ENCODE measurements around the gene AMN1. TPM values are rescaled to one million over a fixed set of nuclear protein-coding genes. Genes with fewer than 3 reads are reported as not detected.

AMN1 gene
- total and polyA plus RNA-seq, 2 of the 13 experiments (the other 11 are each of a cell fraction or from before 2014, with no cell fraction given), result 7.5 to 26.5 TPM

GRCh38 chr12:31682136-31682962 lies 46.5 kb downstream of the AMN1 start (continued):
- TF ChIP-seq SMAD3 (CRISPR knock-in tag; IDR thresholded peaks at IDR 0.05) (0 out of 2 replicates have a peak, but pooled peaks have one; percentile 34), TOPORS (CRISPR knock-in tag; IDR thresholded peaks at IDR 0.05) (peak; percentile 98; the same call in 1 of the 2 replicates), RAD21 (CRISPR knock-in tag; IDR thresholded peaks at IDR 0.05) (peak; percentile 95), SMC3 (IDR thresholded peaks at IDR 0.05; ENCODE audit: low read length) (peak; percentile 99), CREM (IDR thresholded peaks at IDR 0.05) (0 out of 2 replicates have a peak, but pooled peaks have one; percentile 9), CREM (CRISPR knock-in tag; IDR thresholded peaks at IDR 0.05) (no peak), RXRB (CRISPR knock-in tag; IDR thresholded peaks at IDR 0.05; ENCODE audit: borderline replicate concordance) (0 out of 2 replicates have a peak, but pooled peaks have one; percentile 30), ZNF343 (CRISPR knock-in tag; IDR thresholded peaks at IDR 0.05) (no peak), RARA (CRISPR knock-in tag; IDR thresholded peaks at IDR 0.05) (no peak), ELF1 (CRISPR knock-in tag; IDR thresholded peaks at IDR 0.05) (peak; percentile 17; the same call in 1 of the 2 replicates)

- 97% methylated on average over 4 of the region's 4 CpGs for WGBS (ENCODE audit: low lambda C conversion rate)
- in situ Hi-C loops (cut with HindIII; ENCODE audit: extremely low pct_ligation_motif_present, low pct_unique_long_range_greater_than_20kb) (loop anchor here (25.0 kb wide), 1 partner anchor 990 kb away; no protein-coding TSS in a partner anchor), intact Hi-C loops (cut with micrococcal nuclease; ENCODE audit: unreplicated experiment) (no loop called here)
- no peak for ATAC-seq
- Histone ChIP-seq H3K4me2 (ENCODE audit: low read depth, low read length) (no peak overlapping the region), H3K36me3 (replicated peaks in 1 of 2; ENCODE audit: control insufficient read depth in 1 of 2, insufficient read depth in 2 of 2, low read length in 2 of 2) (no peaks in the 10 kb centered on the region), H3K9me3 (ENCODE audit: low read length) (peaks cover 11% of the 10 kb centered on the region; the same call in 1 of the 2 replicates), H3K4me1 (ENCODE audit: insufficient read depth, low read length) (peaks cover 12% of the 10 kb centered on the region), H3K27me3 (ENCODE audit: control insufficient read depth in 1 of 2, insufficient read depth in 2 of 2, low read length in 2 of 2) (no peaks in the 10 kb centered on the region), H3K79me2 (ENCODE audit: insufficient read depth, low read length) (no peaks in the 10 kb centered on the region), H4K20me1 (ENCODE audit: insufficient read depth, low read length) (no peaks in the 10 kb centered on the region), H3K4me3 (replicated peaks in 1 of 3; ENCODE audit: insufficient read depth in 1 of 3, low read depth in 2 of 3, low read length in 3 of 3) (no peak overlapping the region), H3K9ac (ENCODE audit: insufficient read depth, low read depth, low read length) (no peak overlapping the region), H3K27ac (ENCODE audit: extremely low read length, insufficient read depth, low read length) (no peak overlapping the region), H2AFZ (ENCODE audit: low read length) (no peak overlapping the region)
- POLR2A ChIA-PET, result no interaction called here
- no peak for DNase-seq (ENCODE audit: low spot score)
- no TSS peak for BruUV-seq (replicated peaks)
- CTCF ChIA-PET (ENCODE audit: low intra/inter-chr PET ratio, low total read pairs), result no interaction called here
- no peak for FAIRE-seq
- no peak for TF ChIP-seq ZNF274 (CRISPR knock-in tag; IDR thresholded peaks at IDR 0.05)
- TF ChIP-seq, protein P1, sequence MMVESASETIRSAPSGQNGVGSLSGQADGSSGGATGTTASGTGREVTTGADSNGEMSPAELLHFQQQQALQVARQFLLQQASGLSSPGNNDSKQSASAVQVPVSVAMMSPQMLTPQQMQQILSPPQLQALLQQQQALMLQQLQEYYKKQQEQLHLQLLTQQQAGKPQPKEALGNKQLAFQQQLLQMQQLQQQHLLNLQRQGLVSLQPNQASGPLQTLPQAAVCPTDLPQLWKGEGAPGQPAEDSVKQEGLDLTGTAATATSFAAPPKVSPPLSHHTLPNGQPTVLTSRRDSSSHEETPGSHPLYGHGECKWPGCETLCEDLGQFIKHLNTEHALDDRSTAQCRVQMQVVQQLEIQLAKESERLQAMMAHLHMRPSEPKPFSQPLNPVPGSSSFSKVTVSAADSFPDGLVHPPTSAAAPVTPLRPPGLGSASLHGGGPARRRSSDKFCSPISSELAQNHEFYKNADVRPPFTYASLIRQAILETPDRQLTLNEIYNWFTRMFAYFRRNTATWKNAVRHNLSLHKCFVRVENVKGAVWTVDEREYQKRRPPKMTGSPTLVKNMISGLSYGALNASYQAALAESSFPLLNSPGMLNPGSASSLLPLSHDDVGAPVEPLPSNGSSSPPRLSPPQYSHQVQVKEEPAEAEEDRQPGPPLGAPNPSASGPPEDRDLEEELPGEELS (CRISPR knock-in tag; IDR thresholded peaks at IDR 0.05), result no peak
- TF ChIP-seq, protein P2, sequence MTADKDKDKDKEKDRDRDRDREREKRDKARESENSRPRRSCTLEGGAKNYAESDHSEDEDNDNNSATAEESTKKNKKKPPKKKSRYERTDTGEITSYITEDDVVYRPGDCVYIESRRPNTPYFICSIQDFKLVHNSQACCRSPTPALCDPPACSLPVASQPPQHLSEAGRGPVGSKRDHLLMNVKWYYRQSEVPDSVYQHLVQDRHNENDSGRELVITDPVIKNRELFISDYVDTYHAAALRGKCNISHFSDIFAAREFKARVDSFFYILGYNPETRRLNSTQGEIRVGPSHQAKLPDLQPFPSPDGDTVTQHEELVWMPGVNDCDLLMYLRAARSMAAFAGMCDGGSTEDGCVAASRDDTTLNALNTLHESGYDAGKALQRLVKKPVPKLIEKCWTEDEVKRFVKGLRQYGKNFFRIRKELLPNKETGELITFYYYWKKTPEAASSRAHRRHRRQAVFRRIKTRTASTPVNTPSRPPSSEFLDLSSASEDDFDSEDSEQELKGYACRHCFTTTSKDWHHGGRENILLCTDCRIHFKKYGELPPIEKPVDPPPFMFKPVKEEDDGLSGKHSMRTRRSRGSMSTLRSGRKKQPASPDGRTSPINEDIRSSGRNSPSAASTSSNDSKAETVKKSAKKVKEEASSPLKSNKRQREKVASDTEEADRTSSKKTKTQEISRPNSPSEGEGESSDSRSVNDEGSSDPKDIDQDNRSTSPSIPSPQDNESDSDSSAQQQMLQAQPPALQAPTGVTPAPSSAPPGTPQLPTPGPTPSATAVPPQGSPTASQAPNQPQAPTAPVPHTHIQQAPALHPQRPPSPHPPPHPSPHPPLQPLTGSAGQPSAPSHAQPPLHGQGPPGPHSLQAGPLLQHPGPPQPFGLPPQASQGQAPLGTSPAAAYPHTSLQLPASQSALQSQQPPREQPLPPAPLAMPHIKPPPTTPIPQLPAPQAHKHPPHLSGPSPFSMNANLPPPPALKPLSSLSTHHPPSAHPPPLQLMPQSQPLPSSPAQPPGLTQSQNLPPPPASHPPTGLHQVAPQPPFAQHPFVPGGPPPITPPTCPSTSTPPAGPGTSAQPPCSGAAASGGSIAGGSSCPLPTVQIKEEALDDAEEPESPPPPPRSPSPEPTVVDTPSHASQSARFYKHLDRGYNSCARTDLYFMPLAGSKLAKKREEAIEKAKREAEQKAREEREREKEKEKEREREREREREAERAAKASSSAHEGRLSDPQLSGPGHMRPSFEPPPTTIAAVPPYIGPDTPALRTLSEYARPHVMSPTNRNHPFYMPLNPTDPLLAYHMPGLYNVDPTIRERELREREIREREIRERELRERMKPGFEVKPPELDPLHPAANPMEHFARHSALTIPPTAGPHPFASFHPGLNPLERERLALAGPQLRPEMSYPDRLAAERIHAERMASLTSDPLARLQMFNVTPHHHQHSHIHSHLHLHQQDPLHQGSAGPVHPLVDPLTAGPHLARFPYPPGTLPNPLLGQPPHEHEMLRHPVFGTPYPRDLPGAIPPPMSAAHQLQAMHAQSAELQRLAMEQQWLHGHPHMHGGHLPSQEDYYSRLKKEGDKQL (CRISPR knock-in tag; IDR thresholded peaks at IDR 0.05; ENCODE audit: low read depth), result no peak
- no peak for TF ChIP-seq ZNF558 (CRISPR knock-in tag; IDR thresholded peaks at IDR 0.05; ENCODE audit: borderline replicate concordance)
- TF ChIP-seq ZNF468 (CRISPR knock-in tag; IDR thresholded peaks at IDR 0.05), result no peak
- TF ChIP-seq CHD2 (IDR thresholded peaks at IDR 0.05; ENCODE audit: low read depth, low read length), result no peak
Measured at GRCh38 chr12:31672521-31672920, 56.3 kb downstream of the AMN1 start.

Measured in HepG2 (cell line).